Hematopoietic multipotent progenitor cell treated with erythropoietin and hydrocortisone succinate and interleukin-3 and kit ligand, for 4 days (in vitro differentiated cells): ENCODE data around the gene ULBP2.
A peak's percentile ranks its signal among the peaks of the same experiment; 100 is the strongest.
"Not testable (repeated sequence)": the region's sequence is repeated elsewhere in the genome, so short reads cannot be mapped to it uniquely, and the experiment has no call there.

ENCODE experiments used
- DNase-seq: peaks from one replicate; pipeline ENCODE4 v3.0.0-alpha.2; 2015

The ULBP2 gene

DNA sequence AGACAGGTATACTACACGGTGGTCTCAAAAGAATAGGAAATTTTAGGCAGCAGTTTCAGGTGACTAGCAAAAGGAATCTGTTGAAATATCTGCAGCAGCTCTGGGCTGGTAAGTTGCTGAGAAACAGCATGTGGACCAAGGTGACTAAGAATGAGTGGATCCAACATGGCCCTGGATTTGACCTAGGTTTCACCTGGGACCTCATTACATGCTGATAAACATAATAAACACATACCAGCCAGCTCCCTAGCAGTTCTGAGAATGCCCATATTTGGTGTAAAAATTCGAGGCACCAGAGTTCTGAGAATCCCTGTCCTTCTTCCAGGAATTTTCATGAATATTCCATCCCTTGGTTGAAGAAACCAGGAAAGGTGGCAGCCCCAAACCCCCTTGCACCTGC is 11.6 kb downstream of the ULBP2 start:
- not testable (repeated sequence) for DNase-seq

DNA sequence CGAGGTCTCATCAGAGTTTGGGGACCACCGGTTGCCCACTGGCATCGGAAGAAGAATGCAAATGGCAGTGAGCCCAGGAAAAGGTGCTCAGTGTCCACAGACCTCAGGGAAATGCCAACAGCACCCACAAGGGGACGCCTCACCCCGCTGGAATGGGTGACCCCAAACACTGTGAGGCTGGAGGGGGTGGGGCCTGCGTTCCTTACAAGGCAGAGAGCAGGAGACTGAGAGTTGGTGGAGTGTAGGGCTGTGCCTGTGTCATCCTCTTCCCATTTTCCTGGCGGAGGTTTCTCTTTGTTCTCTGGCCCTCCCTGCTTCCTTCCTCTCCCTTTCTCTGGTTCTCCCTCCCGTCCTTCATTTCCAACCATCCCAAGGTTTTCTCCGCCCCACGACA is 12.1 kb downstream of the ULBP2 start:
- DNase-seq: not testable (repeated sequence)

DNA sequence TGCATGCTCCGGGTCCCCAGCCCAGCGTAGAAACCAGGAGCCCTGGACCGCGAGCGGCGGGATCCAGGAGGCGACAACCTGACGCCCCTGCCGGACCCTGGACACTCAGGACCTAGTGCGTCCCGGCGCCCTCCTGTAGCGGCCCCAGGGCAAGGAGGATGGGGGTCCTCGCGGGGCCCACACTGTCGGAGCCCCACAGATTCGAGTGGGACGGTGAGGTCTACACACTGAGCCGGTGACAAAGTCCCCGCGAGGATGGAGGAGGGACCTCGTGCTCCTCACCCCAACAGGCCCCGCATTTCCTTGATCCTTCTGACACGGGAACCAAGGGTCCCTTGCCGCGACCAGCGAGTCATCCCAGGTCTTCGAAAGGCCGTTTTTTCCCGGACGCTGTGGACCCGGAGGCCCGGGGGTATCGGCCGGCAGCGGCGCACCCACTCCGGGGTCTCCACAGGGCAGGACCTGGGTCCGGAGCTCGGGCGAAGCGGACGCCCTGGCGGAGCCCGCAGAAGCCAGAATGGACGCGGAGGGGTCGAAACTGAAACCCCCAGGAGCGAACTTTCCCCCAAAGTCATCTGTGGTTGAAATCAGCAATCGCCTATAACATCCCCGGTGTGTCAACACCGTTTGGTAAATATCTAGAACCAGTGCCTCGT is 12.6 kb downstream of the ULBP2 start:
- not testable (repeated sequence) for DNase-seq

DNA sequence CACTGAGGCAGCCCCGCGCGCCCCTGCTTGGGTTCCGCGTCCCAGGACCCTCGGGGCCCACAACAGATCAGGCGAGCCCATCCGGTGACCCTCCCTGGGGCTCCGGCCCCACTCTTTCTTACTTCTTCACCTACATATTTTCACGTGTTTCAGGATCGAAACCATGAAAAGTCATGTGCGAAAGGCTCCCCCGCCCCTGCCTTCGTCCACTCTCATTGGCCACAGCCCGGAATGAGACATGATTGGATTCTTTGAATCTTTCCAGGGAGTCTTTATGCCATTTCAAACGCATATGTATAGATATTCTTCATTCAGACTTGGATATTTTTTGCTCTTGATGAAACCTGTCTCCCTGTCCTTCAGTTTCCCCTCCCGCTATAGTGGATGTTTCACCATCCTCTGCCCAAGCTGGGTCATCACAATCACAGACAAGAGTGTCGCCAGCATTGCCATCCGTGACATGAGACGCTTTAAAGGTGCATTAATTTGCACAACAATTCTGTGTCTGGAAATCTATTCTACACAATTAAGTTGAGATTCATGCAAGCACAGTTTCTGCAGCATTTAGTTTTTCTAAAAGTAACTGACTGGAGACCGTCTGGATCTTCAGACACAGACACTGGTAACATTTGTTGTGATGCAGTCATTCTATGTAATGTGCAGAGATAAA is 13.3 kb downstream of the ULBP2 start:
- DNase-seq: not testable (repeated sequence)

DNA sequence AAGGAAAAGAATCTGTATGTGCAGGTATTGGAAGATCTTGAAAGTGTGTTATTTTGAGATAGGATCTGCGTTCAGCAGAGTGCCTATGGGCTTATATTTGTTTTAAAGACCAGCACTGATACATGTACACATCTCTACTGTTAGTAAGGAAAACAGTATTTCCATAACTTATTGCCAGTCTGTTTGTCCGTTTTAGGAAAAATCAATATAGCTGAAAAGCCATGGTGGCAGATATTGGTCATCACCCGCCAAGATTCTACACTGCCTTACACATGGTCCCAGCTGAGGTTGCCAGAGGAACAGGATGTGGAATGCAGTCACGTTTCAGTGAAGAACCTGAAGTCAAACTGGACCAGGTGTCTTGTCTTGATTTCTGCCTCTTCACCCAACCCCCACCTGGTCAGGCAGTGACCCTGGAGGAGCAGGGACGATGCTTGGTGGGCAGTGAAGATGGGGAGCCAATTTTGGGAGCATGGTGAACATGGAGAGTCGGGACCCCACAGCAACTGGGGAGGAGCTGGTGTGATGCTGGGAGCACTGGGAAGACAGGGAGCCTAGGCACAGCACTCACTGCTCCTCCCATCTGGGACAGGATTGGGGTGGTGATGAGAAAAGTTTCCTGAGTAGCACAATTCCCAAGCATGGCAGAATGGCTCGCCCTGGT is 14.0 kb downstream of the ULBP2 start:
- not testable (repeated sequence) for DNase-seq

DNA sequence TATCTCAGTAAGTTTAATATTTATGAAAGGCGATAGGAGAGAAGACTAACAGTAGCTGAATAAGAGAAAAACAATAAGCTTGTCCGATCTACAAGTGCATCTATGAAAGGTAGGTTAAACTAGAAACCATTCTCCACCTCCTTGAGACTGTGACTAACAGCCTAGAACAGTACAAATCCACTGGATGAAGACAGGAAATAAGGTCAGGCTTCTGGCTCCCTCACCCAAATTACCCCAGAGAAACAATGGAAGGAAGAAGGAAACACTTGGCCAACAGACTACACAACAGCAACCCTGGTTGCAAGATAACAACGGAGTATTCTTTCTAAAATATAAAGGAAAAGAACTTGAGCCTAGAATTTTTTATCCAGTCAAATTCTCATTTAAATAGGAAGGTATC is 16.3 kb downstream of the ULBP2 start:
- not testable (repeated sequence) for DNase-seq

DNA sequence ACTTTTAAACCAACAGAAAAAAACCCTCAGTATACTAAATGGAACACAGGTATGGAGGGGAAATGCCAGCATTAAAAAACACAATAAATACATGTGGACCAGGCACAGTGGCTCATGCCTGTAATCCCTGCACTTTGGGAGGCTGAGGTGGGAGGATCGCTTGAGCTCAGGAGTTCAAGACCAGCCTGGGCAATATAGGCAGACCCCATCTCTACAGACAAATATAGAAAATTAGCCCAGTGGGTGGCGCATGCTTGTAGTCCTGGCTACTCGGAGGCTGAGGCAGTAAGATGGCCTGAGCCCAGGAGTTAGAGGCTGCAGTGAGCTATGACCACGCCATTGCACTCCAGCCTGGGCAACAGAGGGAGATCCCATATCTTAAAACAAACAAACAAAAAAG is 18.0 kb downstream of the ULBP2 start:
- not testable (repeated sequence) for DNase-seq

DNA sequence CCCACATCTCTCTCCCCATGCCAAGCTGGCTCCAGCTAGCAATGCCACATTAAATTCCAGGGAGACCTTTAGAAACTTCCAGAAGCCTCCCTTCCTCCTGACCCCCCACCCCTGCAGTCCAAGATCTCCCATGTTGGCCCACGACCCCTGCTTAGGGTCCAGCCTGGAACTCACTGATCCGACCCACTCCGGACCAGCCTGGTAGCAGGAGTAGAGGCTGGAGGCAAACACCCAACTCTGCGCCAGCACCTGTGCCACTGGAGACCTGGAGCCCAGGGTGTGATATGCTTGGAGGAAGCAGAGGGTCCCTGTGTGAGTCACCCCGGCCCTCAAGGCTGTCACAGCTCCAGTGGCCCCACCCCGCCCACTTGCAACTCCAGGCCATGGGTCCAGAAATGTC is 18.7 kb downstream of the ULBP2 start:
- DNase-seq: no peak

DNA sequence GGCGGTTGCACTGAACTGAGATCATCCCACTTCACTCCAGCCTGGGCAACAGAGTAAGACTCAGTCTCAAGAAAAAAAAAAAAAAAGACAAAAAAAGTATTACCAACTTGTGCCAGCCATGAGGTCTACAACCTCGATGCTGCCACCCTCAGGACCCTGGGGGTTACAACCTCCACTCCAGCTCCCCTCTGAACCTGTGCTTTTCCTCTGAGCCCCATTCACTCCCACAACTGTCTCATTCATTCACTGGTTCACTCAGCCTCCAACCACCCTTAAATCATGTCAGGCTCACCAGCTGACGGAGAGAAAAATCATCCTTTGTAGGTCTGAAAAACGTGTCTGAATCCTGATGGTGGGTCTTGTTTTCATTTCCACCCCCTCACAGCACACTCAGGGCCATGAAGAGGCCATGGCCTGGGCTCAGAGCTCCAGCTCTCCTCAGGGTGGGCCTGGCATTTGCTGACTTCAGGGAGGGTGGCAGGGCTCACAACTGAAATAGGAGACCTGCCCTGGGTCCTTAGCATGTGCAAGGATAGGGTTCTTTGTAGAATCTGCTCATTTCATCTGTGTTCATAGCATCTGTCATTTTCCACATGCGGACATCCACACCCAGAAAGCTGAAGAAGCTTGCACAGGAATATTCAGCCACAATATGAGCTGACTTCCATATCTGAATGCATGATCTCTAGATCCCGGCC is 20.1 kb downstream of the ULBP2 start:
- peak; percentile 77 for DNase-seq

DNA sequence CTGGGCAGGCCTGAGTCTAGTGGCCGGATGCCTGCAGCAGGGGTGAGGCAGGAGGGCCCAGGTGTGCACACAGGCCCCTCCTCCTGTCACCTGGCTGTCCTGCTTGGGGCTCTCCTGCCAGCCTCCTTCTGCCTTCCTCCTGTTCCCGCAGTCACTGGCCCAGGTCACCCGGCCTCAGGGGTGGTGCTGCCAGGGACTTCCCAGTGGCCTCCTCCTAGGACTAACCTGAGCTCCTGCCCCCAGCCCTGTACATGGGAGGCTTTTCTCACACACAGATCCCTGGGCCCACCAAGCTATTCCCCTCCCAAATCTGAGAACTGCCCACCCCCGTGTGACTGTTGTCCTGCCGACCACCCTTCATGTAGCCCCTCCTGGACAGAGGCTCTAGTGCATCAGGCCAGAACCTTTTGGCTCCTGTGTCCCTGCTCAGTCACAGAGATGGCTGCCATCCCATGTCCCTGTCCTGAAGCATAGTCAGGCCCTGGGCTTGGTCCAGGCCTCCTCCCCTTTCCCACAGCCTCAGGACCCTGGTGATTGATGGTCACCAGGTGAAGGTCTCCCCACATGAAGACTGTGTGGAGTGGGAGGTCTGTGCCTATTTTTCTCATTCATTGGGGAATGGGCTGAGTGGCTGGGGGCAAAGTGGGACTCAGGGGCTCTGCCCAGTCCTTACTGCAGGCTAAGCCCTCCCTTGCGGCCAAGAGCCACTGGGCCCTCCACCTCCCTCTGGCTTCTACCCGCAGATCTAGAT is 20.8 kb downstream of the ULBP2 start:
- DNase-seq: no peak

DNA sequence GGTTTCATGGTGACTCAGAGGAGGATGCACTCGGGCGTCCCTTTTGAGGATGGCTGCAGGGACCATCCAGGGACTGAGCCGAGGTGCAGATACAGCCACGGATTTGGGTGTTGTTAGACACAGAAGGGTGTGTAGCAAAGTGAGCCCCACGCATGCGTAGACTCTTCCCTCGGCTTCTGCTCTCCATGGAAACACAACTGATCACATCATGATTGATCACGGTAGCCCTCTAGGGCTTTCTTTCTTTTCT is 21.3 kb downstream of the ULBP2 start:
- DNase-seq: no peak

DNA sequence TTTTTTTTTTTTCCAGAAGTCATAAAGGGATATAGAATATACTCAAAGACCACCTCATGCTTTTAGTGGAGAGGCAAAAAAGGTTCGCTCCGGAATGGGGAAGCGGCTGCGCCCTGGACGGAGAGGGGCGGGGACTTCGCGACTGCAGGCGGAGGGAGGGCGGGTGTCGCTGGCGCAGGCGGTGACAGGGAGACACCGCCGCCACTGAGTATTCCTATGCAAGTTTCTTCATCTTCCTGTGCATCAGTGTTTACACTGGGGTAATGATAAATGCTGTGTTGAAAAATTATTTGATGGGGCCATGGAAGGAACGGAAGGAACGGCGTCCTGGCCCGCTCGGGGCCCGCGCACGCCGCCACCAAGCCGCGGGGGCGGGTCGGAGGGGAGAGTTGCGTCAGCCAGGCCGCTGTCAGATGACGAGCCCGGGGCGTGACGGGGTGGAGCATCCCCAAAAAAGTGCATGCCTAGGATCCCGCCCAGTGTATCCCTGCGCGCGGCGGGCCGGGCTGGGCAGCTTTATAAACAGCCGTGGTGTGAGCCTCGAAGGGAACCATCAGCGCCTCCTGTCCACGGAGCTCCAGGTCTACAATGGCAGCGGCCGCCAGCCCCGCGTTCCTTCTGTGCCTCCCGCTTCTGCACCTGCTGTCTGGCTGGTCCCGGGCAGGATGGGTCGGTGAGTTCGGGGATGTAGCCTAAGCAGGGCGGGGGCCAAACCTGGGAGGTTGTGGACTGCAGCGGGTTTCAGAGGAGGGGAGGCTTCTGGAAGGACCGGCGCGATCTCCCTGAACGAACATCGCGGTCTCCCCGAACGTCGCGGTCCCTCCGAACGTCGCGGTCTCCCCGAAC is 21.9 kb downstream of the ULBP2 start, which contains the start of gene ULBP1:
ULBP1 (plus strand) TSS at position 482 of the 846 bp plus-strand sequence; CDS start at position 589, 107 bp downstream.
- peak; percentile 91 for DNase-seq

DNA sequence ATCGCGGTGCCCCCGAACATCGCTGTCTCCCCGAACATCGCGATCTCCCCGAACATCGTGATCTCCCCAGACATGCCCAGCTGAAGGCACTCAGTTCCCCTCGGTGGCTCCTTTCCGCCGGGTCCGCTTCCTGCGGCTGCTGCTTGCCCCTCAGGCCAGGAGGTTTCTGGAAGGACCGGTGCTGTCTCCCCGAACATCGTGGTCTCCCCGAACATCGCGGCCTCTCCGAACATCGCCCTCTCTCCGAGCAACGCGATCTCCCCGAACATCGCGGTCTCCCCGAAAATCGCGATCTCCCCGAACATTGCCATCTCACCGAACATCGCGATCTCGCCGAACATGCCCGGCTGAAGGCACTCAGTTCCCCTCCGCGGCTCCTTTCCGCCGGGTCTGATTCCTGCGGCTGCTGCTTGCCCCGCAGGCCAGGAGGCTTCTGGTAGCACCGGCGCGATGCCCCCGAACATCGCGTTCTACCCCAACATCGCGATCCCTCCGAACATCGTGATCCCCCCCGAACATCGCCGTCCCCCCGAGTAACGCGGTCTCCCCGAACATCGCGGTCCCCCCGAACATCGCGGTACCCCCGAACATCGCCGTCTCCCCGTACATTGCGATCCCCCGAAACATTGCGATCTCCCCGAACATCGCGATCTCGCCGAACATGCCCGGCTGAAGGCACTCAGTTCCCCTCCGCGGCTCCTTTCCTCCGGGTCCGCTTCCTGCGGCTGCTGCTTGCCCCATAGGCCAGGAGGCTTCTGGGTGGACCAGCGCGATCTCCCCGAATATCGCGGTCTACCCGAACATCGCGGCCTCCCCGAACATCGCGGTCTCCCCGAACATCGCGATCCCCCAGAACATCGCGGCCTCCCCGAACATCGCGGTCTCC is 22.7 kb downstream of the ULBP2 start:
- DNase-seq: peak; percentile 27

DNA sequence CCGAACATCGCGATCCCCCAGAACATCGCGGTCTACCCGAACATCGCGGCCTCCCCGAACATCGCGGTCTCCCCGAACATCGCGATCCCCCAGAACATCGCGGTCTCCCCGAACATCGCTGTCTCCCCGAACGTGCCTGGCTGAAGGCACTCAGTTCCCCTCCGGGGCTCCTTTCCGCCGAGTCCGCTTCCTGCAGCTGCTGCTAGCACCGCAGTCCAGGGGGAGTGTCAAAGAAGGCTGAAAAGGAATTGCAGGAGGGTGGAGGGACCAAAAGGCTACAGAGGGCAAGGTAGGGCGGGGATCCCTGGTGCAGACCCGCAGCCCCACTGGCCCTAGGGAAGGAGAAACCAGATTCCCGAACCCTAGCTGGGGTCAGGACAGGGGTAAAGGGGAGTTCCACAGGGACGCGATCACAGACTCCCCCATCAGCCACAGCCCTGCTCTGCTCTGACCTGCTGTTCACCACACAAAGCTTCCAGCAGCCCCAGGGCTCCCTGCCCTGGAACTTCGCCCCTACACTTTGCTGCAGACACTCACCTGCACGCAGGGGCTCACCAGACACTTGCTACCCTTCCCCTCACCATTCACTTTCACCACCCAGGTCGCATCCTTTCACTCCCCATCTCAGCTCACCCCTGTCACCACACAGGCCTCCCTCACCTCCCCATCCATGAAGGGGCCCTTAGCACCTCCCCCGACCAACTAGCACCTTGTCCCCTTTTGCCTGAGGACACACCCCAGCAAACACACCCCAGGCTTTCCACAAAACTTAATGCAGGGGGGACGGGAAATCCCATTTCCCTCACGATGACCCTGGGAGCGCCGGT is 23.6 kb downstream of the ULBP2 start:
- peak; percentile 43 for DNase-seq

DNA sequence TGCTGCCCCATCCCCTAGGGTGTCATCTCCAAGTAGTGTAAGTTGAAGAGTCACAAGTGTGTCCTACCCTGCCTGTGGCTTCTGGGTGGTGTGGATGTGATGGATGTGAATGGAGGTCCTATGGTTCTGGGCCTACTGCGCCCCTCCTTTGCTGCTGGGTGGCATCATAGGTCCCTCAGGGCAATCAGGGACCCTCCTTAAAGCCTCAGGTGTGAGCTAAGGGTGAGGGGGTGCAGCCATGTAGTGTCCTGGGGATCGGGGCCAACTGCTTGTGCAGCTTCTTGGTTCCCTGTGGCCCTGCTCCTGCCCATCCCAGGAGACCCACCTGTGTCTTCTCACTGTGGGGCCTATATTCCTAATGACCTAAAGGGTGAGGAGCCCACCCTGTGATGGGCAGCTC is 24.5 kb downstream of the ULBP2 start:
- not testable (repeated sequence) for DNase-seq

DNA sequence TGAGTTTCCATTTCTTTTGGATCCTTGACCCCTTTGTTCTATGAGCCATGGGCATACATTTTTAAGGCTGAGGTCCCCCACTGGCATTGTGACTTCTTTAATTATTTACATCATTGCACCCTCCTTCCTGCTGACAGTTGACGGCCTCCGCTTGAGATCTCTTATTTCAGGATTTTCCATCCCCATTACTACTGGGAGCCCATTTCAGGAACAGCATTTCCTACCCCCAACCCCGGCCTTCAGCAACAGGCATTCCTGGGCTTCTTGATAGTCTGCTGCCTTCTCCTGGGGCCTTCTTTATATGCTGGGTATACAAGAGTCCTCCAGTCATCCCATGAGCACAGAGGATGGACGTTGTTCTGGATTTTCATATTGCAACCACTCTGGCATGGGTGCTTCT is 25.8 kb downstream of the ULBP2 start:
- DNase-seq: no peak

DNA sequence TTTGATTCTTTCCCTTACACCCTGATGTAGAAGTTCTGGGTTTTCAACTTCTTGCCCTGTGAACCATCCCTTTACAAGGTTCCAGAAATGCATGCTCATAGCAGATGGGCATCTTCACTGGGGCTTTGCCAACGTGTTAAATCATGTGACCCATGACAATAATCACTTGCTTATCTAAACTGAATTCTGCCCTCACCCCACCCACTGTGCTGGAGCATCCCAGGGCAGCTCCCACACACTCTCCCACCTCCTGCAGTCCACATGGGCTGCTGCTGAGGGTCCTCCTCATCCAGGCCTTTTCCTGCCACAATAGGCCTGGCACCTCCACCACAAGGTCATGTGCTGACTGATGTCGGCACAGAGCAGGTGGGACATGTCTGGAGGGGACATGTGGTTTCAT is 26.2 kb downstream of the ULBP2 start:
- DNase-seq: not testable (repeated sequence)

DNA sequence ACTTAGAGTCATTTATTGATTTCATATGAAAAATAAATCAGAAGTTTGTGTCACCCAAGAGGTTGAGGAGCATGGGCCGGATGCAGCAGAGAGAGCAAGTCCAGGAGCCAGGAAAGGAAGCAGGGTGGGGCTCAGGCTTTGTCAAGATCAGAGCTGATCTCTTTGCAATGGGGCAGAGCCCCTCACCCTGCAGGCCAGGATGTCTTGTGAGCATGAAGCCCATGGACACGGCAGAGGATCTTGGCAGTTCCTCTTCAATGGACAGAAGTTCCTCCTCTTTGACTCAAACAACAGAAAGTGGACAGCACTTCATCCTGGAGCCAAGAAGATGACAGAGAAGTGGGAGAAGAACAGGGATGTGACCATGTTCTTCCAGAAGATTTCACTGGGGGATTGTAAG is 27.1 kb downstream of the ULBP2 start:
- not testable (repeated sequence) for DNase-seq

DNA sequence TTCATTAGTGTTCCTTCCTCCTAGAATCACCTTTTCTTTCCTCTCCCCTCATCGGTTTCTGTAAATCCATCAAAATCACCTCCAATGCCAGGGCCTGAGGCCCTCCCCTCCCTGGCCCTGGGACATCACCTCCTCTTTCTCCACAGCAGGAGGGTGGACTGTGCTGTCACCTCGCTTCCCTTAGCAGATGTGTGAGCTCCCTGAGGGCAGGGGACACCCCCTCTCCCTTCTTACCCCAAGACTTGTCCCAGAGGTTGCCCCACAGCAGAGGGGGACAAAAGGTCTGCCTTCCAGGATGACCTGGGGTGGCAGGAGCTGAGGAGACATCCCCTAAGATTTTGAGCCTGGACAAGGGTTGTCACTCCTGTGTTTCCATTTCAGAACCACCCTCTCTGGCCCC is 27.8 kb downstream of the ULBP2 start:
- no peak for DNase-seq

DNA sequence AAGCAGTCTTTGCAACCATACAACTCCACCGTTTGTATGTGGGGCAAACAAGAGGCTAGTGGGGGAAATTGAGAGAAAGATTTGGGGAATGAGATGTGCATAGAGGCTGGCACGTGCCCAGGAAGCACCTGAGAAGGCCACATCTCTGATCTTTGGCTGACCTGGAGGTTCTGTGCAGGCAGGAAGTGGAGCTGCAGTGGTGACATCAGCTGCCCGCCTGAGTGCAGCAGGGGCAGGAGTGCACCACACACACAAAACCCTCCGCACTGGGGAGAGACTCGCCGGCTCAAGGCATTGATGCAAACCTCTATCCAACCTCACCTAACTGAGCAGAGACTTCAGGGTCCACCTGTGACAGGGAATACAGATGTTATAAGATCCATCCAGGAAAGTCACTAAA is 32.6 kb downstream of the ULBP2 start:
- DNase-seq: not testable (repeated sequence)
